Measurements from ENCODE around the gene GRM2.

- TF ChIP-seq CTCF (IDR thresholded peaks at IDR 0.05): no peak
- no peak for TF ChIP-seq POLR2A (IDR thresholded peaks at IDR 0.05)
Measured at GRCh38 chr3:51698209-51698608, 8.7 kb upstream of the GRM2 start.
